ENCODE measurements around the gene PASK.

DNA sequence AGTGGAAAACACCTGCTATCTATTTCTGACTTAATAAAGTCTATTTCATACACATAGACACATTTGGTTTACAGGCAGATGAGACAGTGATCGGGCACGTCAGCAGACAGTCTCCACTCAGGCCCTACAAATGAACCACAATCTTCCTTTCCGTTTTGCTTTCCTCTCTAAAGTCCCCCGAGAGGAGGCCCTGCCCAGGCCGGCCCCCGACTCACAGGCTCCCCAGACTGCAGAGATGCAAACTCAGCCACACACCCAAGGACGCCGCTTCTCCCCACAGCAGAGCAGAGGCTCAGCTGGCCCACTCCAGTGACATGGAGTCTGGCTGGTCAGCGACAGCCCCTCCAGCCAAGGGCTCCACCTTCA, 37.8 kb downstream of the PASK start:
- TF ChIP-seq, protein P1, sequence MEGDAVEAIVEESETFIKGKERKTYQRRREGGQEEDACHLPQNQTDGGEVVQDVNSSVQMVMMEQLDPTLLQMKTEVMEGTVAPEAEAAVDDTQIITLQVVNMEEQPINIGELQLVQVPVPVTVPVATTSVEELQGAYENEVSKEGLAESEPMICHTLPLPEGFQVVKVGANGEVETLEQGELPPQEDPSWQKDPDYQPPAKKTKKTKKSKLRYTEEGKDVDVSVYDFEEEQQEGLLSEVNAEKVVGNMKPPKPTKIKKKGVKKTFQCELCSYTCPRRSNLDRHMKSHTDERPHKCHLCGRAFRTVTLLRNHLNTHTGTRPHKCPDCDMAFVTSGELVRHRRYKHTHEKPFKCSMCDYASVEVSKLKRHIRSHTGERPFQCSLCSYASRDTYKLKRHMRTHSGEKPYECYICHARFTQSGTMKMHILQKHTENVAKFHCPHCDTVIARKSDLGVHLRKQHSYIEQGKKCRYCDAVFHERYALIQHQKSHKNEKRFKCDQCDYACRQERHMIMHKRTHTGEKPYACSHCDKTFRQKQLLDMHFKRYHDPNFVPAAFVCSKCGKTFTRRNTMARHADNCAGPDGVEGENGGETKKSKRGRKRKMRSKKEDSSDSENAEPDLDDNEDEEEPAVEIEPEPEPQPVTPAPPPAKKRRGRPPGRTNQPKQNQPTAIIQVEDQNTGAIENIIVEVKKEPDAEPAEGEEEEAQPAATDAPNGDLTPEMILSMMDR (conservative IDR thresholded peaks at IDR 0.05; ENCODE audit: low read length) = no peak
- TF ChIP-seq EZH2phosphoT487 (IDR thresholded peaks at IDR 0.05; ENCODE audit: borderline replicate concordance, low read depth, low read length) = no peak
